ENCODE results near the gene SLC34A1.

SLC34A1 gene

GRCh38 chr5:177447066-177447610, 62.9 kb downstream of the SLC34A1 start:
- peak; percentile 81 for DNase-seq

- peak; percentile 50 for DNase-seq
Measured at GRCh38 chr5:177447611-177448243, 63.5 kb downstream of the SLC34A1 start.
